GM19395 (cell line): ENCODE measurements around the gene CRACR2A.

Source experiments
- ATAC-seq: cut with Tn5 transposase; IDR thresholded peaks from one replicate; pipeline ENCODE4 v1.9.1; 2021; ENCODE audit warnings: mild to moderate bottlenecking, moderate library complexity; ENCODE audit not compliant: unreplicated experiment

The CRACR2A gene

GRCh38 chr12:3656946-3657622 is 95.8 kb downstream of the CRACR2A start:
- no peak for ATAC-seq

- ATAC-seq, result no peak
Measured at GRCh38 chr12:3655328-3655900, 97.5 kb downstream of the CRACR2A start.

- ATAC-seq, result no peak
Measured at GRCh38 chr12:3651585-3652424, 101.1 kb downstream of the CRACR2A start.

GRCh38 chr12:3647504-3647903 is 105.4 kb downstream of the CRACR2A start:
- ATAC-seq, result no peak

GRCh38 chr12:3646561-3647241 is 106.2 kb downstream of the CRACR2A start:
- ATAC-seq, result no peak

GRCh38 chr12:3645091-3645490 is 107.8 kb downstream of the CRACR2A start:
- no peak for ATAC-seq

GRCh38 chr12:3644104-3644503 is 108.8 kb downstream of the CRACR2A start:
- ATAC-seq, result no peak

- ATAC-seq, result no peak
Measured at GRCh38 chr12:3641428-3642018, 111.4 kb downstream of the CRACR2A start.

GRCh38 chr12:3636328-3636727 is 116.6 kb downstream of the CRACR2A start:
- ATAC-seq, result no peak

GRCh38 chr12:3634348-3634747 is 118.6 kb downstream of the CRACR2A start:
- ATAC-seq, result no peak

GRCh38 chr12:3633396-3633795 is 119.5 kb downstream of the CRACR2A start:
- no peak for ATAC-seq

GRCh38 chr12:3632754-3633153 is 120.2 kb downstream of the CRACR2A start:
- no peak for ATAC-seq

GRCh38 chr12:3632256-3632655 is 120.7 kb downstream of the CRACR2A start:
- ATAC-seq, result no peak

- no peak for ATAC-seq
Measured at GRCh38 chr12:3631759-3632158, 121.2 kb downstream of the CRACR2A start.

GRCh38 chr12:3631272-3631637 is 121.7 kb downstream of the CRACR2A start:
- ATAC-seq, result no peak

GRCh38 chr12:3630621-3631271 is 122.2 kb downstream of the CRACR2A start:
- no peak for ATAC-seq

- ATAC-seq, result no peak
Measured at GRCh38 chr12:3630111-3630510, 122.8 kb downstream of the CRACR2A start.

- no peak for ATAC-seq
Measured at GRCh38 chr12:3629057-3629830, 123.7 kb downstream of the CRACR2A start.

- ATAC-seq, result no peak
Measured at GRCh38 chr12:3628629-3629028, 124.3 kb downstream of the CRACR2A start.

GRCh38 chr12:3627336-3627735 is 125.6 kb downstream of the CRACR2A start:
- ATAC-seq, result no peak
